SK-N-MC (cell line): Measurements from ENCODE around the gene ZNF582.

Source experiments
- FOXP2 ChIP-seq: optimal IDR thresholded peaks from 2 replicates; pipeline ENCODE3; 2011; ENCODE audit warnings: mild to moderate bottlenecking, moderate library complexity; ENCODE audit not compliant: insufficient read depth; ENCODE audit errors: extremely low read length, control extremely low read depth
- POLR2AphosphoS5 ChIP-seq: IDR thresholded peaks from 2 replicates; pipeline ENCODE4 v1.6.1; 2012; ENCODE audit warnings: mild to moderate bottlenecking, low read depth, low read length, borderline replicate concordance

DNA sequence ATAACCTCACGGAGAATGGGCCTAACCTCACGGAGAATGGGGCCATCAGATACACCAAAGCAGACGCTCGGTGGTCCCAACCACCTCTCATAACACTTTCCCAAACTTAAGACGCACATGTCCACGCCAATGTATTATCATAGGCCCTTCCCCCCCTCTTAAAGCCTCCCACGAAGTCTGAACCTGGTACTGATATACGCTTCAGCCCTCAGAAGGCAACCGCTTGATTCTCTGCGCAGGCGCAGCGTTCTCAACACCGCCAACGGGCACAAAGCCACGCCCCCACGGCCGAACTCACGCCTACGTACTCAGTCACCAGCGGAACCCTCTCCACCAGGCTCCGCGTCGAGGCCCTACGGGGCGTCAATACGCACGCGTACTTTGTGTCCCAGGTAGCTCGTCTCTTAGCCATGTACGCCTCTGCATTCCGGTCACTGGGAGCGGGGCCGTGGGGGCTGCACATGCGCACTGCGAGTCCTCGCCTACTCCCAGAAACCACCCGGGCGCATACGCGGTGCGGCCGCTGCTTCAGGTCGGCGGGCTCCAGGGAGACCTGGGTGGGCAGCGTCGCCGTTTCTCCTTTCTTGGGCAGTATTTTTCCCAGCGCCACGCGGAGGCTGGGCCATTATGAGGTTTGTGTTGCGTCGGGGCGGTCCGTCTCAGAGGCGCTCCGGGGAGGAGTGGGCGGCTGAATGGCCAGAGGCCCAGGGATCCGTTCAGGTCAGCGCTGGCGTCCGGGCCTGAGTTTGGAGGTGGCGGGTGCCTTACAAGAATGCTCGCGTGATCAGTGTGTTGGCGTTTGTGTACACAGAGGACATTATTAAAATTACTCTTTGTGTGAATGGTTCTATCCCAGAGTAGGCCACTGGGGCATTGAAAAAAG is 25.3 kb downstream of the ZNF582 start:
- TF ChIP-seq FOXP2 (no peak), POLR2AphosphoS5 (peak; percentile 65; the same call in 1 of the 2 replicates)
